ENCODE data around the gene SMIM33.
A peak's percentile ranks its signal among the peaks of the same experiment; 100 is the strongest.
"Not testable (repeated sequence)": the region's sequence is repeated elsewhere in the genome, so short reads cannot be mapped to it uniquely, and the experiment has no call there.

The SMIM33 gene

GRCh38 chr5:139468421-139468931 is 2.3 kb upstream of the SMIM33 start:
- ATAC-seq (peak; percentile 77), DNase-seq (peak; percentile 36)
- Mint-ChIP-seq H3K36me3 (ENCODE audit: low read depth) (no peaks in the 10 kb centered on the region), H3K27me3 (no peaks in the 10 kb centered on the region), H3K4me3 (no peak overlapping the region), H3K27ac (no peak overlapping the region), H3K9me3 (no peaks in the 10 kb centered on the region), H3K4me1 (peaks cover 40% of the 10 kb centered on the region)

DNA sequence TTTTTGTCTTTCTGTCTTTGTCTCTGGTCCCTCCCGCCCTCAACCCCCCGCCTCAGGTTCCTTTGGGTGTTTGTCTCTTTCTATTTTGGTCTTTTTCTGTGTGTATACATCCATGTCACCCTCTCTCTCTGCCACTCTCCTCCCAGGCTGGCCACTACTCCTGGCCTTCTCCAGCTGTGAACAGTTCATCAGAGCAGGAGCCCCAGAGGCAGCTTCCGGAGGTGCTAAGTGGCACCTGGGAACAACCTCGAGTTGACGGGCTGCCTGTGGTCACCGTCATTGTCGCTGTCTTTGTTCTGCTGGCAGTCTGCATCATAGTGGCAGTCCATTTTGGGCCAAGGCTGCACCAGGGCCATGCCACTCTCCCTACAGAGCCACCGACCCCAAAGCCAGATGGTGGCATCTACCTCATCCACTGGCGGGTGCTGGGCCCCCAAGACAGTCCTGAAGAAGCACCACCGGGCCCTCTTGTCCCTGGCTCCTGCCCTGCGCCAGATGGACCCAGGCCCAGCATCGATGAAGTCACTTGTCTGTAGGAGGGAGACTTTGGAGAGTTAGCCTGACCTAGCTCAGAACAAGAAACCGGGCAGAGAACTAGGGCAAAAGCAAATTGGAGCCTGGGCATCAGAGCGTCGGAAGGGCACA is 1.7 kb downstream of the SMIM33 start:
- Mint-ChIP-seq H3K36me3 (ENCODE audit: low read depth) (peaks cover 13% of the 10 kb centered on the region), H3K9me3 (no peaks in the 10 kb centered on the region), H3K27me3 (no peaks in the 10 kb centered on the region), H3K4me3 (no peak overlapping the region), H3K4me1 (peaks cover 63% of the 10 kb centered on the region), H3K27ac (no peak overlapping the region)
- DNase-seq: no peak
- ATAC-seq: no peak

GRCh38 chr5:139473105-139473504 is 2.3 kb downstream of the SMIM33 start:
- Mint-ChIP-seq H3K36me3 (ENCODE audit: low read depth) (peaks cover 13% of the 10 kb centered on the region), H3K4me1 (peaks cover 62% of the 10 kb centered on the region), H3K4me3 (no peak overlapping the region), H3K27me3 (no peaks in the 10 kb centered on the region), H3K27ac (no peak overlapping the region), H3K9me3 (no peaks in the 10 kb centered on the region)
- no peak for ATAC-seq
- DNase-seq: no peak

DNA sequence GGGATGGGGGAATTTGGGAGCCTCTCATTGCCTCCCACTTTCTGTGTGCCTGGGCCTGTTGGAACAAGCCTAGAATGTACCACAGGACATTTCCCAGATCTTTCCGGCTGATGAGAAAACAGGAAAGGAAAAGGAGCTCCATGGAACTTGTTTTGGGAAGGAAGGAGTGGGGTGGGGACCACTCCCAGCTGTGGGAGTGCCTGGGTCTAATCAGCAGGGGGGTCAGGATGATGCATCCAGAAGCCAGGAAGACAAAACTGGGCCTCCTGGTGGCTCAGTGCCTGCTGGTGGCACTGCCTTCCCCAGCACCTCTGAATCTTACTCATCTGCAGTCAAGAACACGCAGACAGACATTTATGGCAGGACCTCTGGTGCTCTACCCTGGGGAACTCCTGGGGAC is 2.8 kb downstream of the SMIM33 start:
- Mint-ChIP-seq H3K27me3 (no peaks in the 10 kb centered on the region), H3K4me1 (peaks cover 58% of the 10 kb centered on the region), H3K4me3 (no peak overlapping the region), H3K9me3 (no peaks in the 10 kb centered on the region), H3K27ac (peak overlapping the region; percentile 26), H3K36me3 (ENCODE audit: low read depth) (peaks cover 13% of the 10 kb centered on the region)
- ATAC-seq (no peak), DNase-seq (no peak)

- H3K27me3 Mint-ChIP-seq: no peaks in the 10 kb centered on the region
- H3K9me3 Mint-ChIP-seq: no peaks in the 10 kb centered on the region
- peaks cover 54% of the 10 kb centered on the region for H3K4me1 Mint-ChIP-seq
- ATAC-seq: no peak
- H3K27ac Mint-ChIP-seq: peak overlapping the region; percentile 44
- H3K4me3 Mint-ChIP-seq: peak overlapping the region; percentile 18
- H3K36me3 Mint-ChIP-seq (ENCODE audit: low read depth): peaks cover 16% of the 10 kb centered on the region
- no peak for DNase-seq
Observed at GRCh38 chr5:139474890-139475791, 4.3 kb downstream of the SMIM33 start.

DNA sequence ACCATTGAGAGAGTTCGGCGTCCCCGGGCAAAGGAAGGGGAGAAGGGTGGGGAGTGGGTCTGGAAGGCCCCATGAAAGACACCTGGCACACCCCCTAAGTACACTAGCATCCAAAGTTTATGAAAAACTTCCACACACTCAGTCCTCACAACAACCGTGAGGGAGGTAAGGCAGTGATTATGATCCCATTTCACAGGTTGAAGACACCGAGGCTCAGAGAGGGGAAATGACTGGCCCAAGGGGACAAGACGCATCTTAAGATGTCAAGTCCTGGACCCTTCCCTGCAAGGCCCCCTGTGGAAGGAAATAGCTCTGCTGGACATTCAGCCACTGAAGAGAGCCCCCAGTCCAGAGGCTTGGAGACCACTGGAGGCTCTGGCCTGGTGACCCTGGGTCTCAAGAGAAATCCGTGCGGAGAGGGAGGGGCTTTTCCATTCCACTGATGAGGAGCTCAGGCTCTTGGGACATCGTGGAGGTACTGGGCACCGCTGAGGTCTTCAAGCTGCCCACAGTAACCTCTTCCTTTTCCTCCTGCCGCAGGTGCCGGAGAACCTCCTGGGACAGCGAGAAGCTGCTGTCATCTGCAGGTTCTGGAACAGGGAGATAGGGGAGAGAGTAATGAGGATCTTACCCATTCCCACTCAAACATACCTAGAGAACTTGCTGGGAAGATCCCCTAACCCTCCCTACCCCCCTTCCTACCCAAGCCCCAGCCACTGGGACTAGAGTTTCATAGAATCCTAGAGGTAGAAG is 5.2 kb downstream of the SMIM33 start:
- Mint-ChIP-seq H3K4me3 (no peak overlapping the region), H3K27ac (no peak overlapping the region), H3K27me3 (no peaks in the 10 kb centered on the region), H3K36me3 (ENCODE audit: low read depth) (peaks cover 22% of the 10 kb centered on the region), H3K4me1 (peaks cover 53% of the 10 kb centered on the region), H3K9me3 (no peaks in the 10 kb centered on the region)
- ATAC-seq: no peak
- DNase-seq: no peak

DNA sequence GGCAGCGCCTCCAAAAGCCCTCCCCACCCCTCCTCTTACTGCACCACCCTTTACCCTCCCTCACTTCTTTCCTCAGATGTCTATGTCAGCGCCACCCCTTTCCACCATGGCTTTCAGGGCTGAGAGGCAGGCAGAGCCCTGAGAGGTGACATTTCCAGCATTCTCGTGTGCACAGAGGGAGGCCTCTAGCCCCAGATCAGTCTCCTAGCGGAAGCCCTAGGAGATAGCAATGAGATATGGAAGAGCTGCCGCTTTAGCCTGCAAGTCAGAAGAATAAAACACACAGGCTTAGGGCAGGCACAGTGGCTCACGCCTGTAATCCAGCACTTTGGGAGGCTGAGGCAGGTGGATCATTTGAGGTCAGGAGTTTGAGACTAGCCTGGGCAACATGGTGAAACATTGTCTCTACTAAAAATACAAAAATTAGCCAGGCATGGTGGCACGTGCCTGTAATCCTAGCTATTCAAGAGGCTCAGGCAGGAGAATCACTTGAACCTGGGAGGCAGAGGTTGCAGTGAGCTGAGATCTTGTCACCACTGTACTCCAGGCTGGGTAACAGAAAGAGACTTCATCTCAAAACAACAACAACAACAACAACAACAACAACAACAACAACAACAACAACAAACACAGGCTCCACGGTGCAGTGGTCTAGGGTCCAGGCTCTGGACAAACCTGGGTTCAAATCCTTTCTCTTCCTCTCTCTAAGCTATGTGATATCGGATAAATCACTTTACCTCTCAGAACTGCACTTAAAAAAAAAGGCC is 8.0 kb downstream of the SMIM33 start:
- not testable (repeated sequence) for DNase-seq, H3K27me3 Mint-ChIP-seq, H3K9me3 Mint-ChIP-seq, ATAC-seq, H3K4me3 Mint-ChIP-seq
- peaks cover 24% of the 10 kb centered on the region for H3K36me3 Mint-ChIP-seq (ENCODE audit: low read depth)
- H3K27ac Mint-ChIP-seq: peak overlapping the region; percentile 57
- H3K4me1 Mint-ChIP-seq: peaks cover 54% of the 10 kb centered on the region

DNA sequence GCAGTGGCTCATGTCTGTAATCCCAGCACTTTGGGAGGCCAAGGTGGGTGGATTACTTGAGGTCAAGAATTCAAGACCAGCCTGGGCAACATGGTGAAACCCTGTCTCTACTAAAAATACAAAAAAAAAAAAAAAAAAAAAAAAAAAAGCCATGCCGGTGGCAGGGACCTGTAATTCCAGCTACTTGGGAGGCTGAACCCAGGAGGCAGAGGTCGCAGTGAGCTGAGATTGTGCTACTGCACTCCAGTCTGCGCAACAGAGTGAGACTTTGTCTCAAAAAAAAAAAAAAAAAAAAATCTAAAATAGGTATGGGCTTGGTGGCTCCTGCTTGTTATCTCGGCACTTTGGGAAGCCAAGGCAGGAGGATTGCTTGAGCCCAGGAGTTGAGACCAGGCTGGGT is 8.9 kb downstream of the SMIM33 start:
- not testable (repeated sequence) for H3K9me3 Mint-ChIP-seq, H3K27ac Mint-ChIP-seq, H3K27me3 Mint-ChIP-seq, H3K4me3 Mint-ChIP-seq, ATAC-seq, DNase-seq
- Mint-ChIP-seq H3K36me3 (ENCODE audit: low read depth) (peaks cover 24% of the 10 kb centered on the region), H3K4me1 (peaks cover 47% of the 10 kb centered on the region)

- Mint-ChIP-seq H3K27me3 (no peaks in the 10 kb centered on the region), H3K36me3 (ENCODE audit: low read depth) (peaks cover 13% of the 10 kb centered on the region), H3K4me1 (peaks cover 34% of the 10 kb centered on the region), H3K27ac (peak overlapping the region; percentile 73), H3K9me3 (no peaks in the 10 kb centered on the region), H3K4me3 (peak overlapping the region; percentile 84)
- DNase-seq (no peak), ATAC-seq (peak; percentile 12)
Observed at GRCh38 chr5:139481122-139481533, 10.3 kb downstream of the SMIM33 start.

- peaks cover 11% of the 10 kb centered on the region for H3K36me3 Mint-ChIP-seq (ENCODE audit: low read depth)
- H3K27me3 Mint-ChIP-seq: no peaks in the 10 kb centered on the region
- peaks cover 34% of the 10 kb centered on the region for H3K4me1 Mint-ChIP-seq
- H3K9me3 Mint-ChIP-seq: no peaks in the 10 kb centered on the region
- DNase-seq (no peak), ATAC-seq (peak; percentile 20)
- H3K27ac Mint-ChIP-seq: peak overlapping the region; percentile 89
- H3K4me3 Mint-ChIP-seq: peak overlapping the region; percentile 84
Observed at GRCh38 chr5:139481580-139482049, 10.8 kb downstream of the SMIM33 start.

- DNase-seq (peak; percentile 71), ATAC-seq (peak; percentile 82)
- Mint-ChIP-seq H3K27me3 (no peaks in the 10 kb centered on the region), H3K4me1 (peaks cover 34% of the 10 kb centered on the region), H3K9me3 (no peaks in the 10 kb centered on the region), H3K27ac (peak within 1 kb of the TSS; percentile 89), H3K4me3 (peak within 1 kb of the TSS; percentile 84), H3K36me3 (ENCODE audit: low read depth) (peaks cover 11% of the 10 kb centered on the region)
Observed at GRCh38 chr5:139482050-139482889, 11.5 kb downstream of the SMIM33 start, which contains the start of gene STING1. TSS of gene STING1 (minus strand) at chr5:139482758. CDS start at chr5:139481704, 1,054 bp downstream.

- H3K4me3 Mint-ChIP-seq: peak overlapping the region; percentile 84
Observed at GRCh38 chr5:139482890-139483208, 12.0 kb downstream of the SMIM33 start.

GRCh38 chr5:139486201-139486600 is 15.4 kb downstream of the SMIM33 start:
- DNase-seq (no peak), ATAC-seq (no peak)
- Mint-ChIP-seq H3K27ac (no peak overlapping the region), H3K27me3 (no peaks in the 10 kb centered on the region), H3K36me3 (ENCODE audit: low read depth) (peaks cover 3% of the 10 kb centered on the region), H3K4me1 (peaks cover 25% of the 10 kb centered on the region), H3K9me3 (no peaks in the 10 kb centered on the region), H3K4me3 (no peak overlapping the region)

More at GRCh38 chr5:139482890-139483208, 12.0 kb downstream of the SMIM33 start:
- Mint-ChIP-seq H3K4me1 (peaks cover 34% of the 10 kb centered on the region), H3K27ac (peak overlapping the region; percentile 89), H3K36me3 (ENCODE audit: low read depth) (peaks cover 11% of the 10 kb centered on the region)
- not testable (repeated sequence) for ATAC-seq, DNase-seq, H3K9me3 Mint-ChIP-seq, H3K27me3 Mint-ChIP-seq

All from activated naive CD8-positive, alpha-beta T cell treated with anti-CD3 and anti-CD28 coated beads, Interleukin-2, amount 50 U/mL, for 24 hours (primary cell).